ENCODE measurements around the gene VPS8. TPM values are rescaled to one million over a fixed set of nuclear protein-coding genes. Genes with fewer than 3 reads are reported as not detected.

VPS8 gene
- total RNA-seq, 1 experiment from 2014 or later = 37.6 TPM

GRCh38 chr3:184778426-184779332 lies 33.3 kb upstream of the VPS8 start:
- H3K79me2 ChIP-seq (ENCODE audit: insufficient read depth, low read length) = no peaks in the 10 kb centered on the region
- H3K4me3 ChIP-seq (replicated peaks in 1 of 2; ENCODE audit: low read depth in 1 of 2, low read length in 2 of 2) = no peak overlapping the region
- no peaks in the 10 kb centered on the region for H3K36me3 ChIP-seq (ENCODE audit: control insufficient read depth in 1 of 2, insufficient read depth in 2 of 2, low read length in 2 of 2)
- ATAC-seq (no peak), DNase-seq (ENCODE audit: low read depth, low spot score) (no peak)
- no peak overlapping the region for H2AFZ ChIP-seq (ENCODE audit: low read depth, low read length, poor library complexity, severe bottlenecking)
- BruUV-seq (replicated peaks) = no TSS peak
- ChIA-PET CTCF (interaction anchor here (1.2 to 1.9 kb wide), 6 partner anchors 11 to 227 kb away, joined by 3 to 8 read pairs (median 4); no protein-coding TSS in a partner anchor), POLR2A (no interaction called here), RAD21 (ENCODE audit: low non-redundant PET in 1 of 2, low total read pairs in 2 of 2, uncharacterized antibody in 2 of 2, unreplicated experiment in 2 of 2) (no interaction called here)
- H3K27me3 ChIP-seq (ENCODE audit: insufficient read depth, low read length) = 0 out of 2 replicates have a peak, but pooled peaks cover 6% of the 10 kb centered on the region
- no peaks in the 10 kb centered on the region for H3K9me2 ChIP-seq (ENCODE audit: insufficient read depth)
- peaks cover 0 to 5% of the 10 kb centered on the region in 2 experiments; a peak in 1 of 4 replicates for H3K4me1 ChIP-seq (ENCODE audit: control insufficient read depth in 1 of 2, insufficient read depth in 2 of 2, low read length in 2 of 2)
- no peaks in the 10 kb centered on the region for H3K9me3 ChIP-seq (ENCODE audit: control insufficient read depth in 1 of 2, insufficient read depth in 1 of 2, low read depth in 1 of 2, low read length in 2 of 2)
- intact Hi-C loops (cut with micrococcal nuclease) = loop anchor here (10.0 kb wide), 1 partner anchor 404 kb away; the partner anchor contains the start of gene THPO
- H4K20me1 ChIP-seq (ENCODE audit: insufficient read depth) = no peaks in the 10 kb centered on the region
- H3K4me2 ChIP-seq (ENCODE audit: low read length) = no peak overlapping the region
- H3K9ac ChIP-seq (ENCODE audit: low read length) = no peak overlapping the region
- no peak for TF ChIP-seq CTCF (IDR thresholded peaks at IDR 0.05 in 2 of 3, conservative IDR thresholded peaks at IDR 0.05 in 1 of 3; ENCODE audit: borderline replicate concordance in 1 of 3, insufficient read depth in 1 of 3, low read depth in 2 of 3, low read length in 2 of 3)
- no peak overlapping the region for H3K27ac ChIP-seq (ENCODE audit: low read depth, low read length)

GRCh38 chr3:184780981-184781515 lies 30.9 kb upstream of the VPS8 start:
- 0 out of 2 replicates have a peak, but pooled peaks cover 12% of the 10 kb centered on the region for H3K27me3 ChIP-seq (ENCODE audit: insufficient read depth, low read length)
- H2AFZ ChIP-seq (ENCODE audit: low read depth, low read length, poor library complexity, severe bottlenecking) = no peak overlapping the region
- H3K79me2 ChIP-seq (ENCODE audit: insufficient read depth, low read length) = no peaks in the 10 kb centered on the region
- no peaks in the 10 kb centered on the region for H3K36me3 ChIP-seq (ENCODE audit: control insufficient read depth in 1 of 2, insufficient read depth in 2 of 2, low read length in 2 of 2)
- POLR2A ChIA-PET = interaction anchor here (1.7 kb wide), 1 partner anchor 219 kb away, joined by 5 read pairs; the partner anchor contains the start of gene EPHB3
- H3K4me3 ChIP-seq (replicated peaks in 1 of 2; ENCODE audit: low read depth in 1 of 2, low read length in 2 of 2) = no peak overlapping the region
- CTCF ChIA-PET = interaction anchor here (0.9 to 2.2 kb wide), 2 partner anchors 220 to 886 kb away, joined by 3 to 8 read pairs; partner anchors contain the start of gene EPHB3
- RAD21 ChIA-PET (ENCODE audit: low non-redundant PET in 1 of 2, low total read pairs in 2 of 2, uncharacterized antibody in 2 of 2, unreplicated experiment in 2 of 2) = interaction anchor here in 1 of 2 experiments (2.1 kb wide), 1 partner anchor 220 kb away, joined by 6 read pairs; the partner anchor contains the start of gene EPHB3
- ATAC-seq (no peak), DNase-seq (ENCODE audit: low read depth, low spot score) (no peak)
- H3K4me1 ChIP-seq (ENCODE audit: control insufficient read depth in 1 of 2, insufficient read depth in 2 of 2, low read length in 2 of 2) = peaks cover 0 to 5% of the 10 kb centered on the region in 2 experiments; a peak in 1 of 4 replicates
- BruUV-seq (replicated peaks) = no TSS peak
- H3K4me2 ChIP-seq (ENCODE audit: low read length) = no peak overlapping the region
- no peaks in the 10 kb centered on the region for H3K9me2 ChIP-seq (ENCODE audit: insufficient read depth)
- intact Hi-C loops (cut with micrococcal nuclease) = no loop called here
- H3K27ac ChIP-seq (ENCODE audit: low read depth, low read length) = no peak overlapping the region
- H3K9me3 ChIP-seq (ENCODE audit: control insufficient read depth in 1 of 2, insufficient read depth in 1 of 2, low read depth in 1 of 2, low read length in 2 of 2) = no peaks in the 10 kb centered on the region
- no peaks in the 10 kb centered on the region for H4K20me1 ChIP-seq (ENCODE audit: insufficient read depth)
- H3K9ac ChIP-seq (ENCODE audit: low read length) = no peak overlapping the region
- TF ChIP-seq CBX3 (IDR thresholded peaks at IDR 0.05; ENCODE audit: low read depth) (no peak), ATF3 (IDR thresholded peaks at IDR 0.05) (no peak), ZBTB33 (IDR thresholded peaks at IDR 0.05; ENCODE audit: extremely low read depth, insufficient replicate concordance, low read length) (no peak), REST (IDR thresholded peaks at IDR 0.05; ENCODE audit: low read depth) (no peak), ZFX (IDR thresholded peaks at IDR 0.05) (no peak)

Measured in HCT116 (cell line).